Tibial nerve (tissue), 4 donors: ENCODE results near the gene PHF19.

Experiments used
- EP300 ChIP-seq, 2 donors: sonication (generic); formaldehyde crosslinking; IDR thresholded peaks; one replicate each; pipeline ENCODE4 v1.6.1; 2017; ENCODE audit warnings: antibody characterized with exemption in 2 of 2, mild to moderate bottlenecking in 1 of 2
- POLR2A ChIP-seq, 2 donors: fragments of 450-650 bp; IDR thresholded peaks; one replicate each; pipeline ENCODE4 v1.6.1; 2017; ENCODE audit warnings: antibody characterized with exemption in 2 of 2, mild to moderate bottlenecking in 2 of 2, moderate library complexity in 2 of 2
- TF ChIP-seq, protein P1 (sequence below), 5 experiments: fragments of 200-600 bp in 3 of 5; fragments of 450-650 bp in 2 of 5; sonication (generic) in 3 of 5; IDR thresholded peaks; one replicate each; pipeline ENCODE4 v1.5.1; 2016 to 2019; ENCODE audit warnings: antibody characterized with exemption in 5 of 5, mild to moderate bottlenecking in 3 of 5, moderate library complexity in 2 of 5

DNA sequence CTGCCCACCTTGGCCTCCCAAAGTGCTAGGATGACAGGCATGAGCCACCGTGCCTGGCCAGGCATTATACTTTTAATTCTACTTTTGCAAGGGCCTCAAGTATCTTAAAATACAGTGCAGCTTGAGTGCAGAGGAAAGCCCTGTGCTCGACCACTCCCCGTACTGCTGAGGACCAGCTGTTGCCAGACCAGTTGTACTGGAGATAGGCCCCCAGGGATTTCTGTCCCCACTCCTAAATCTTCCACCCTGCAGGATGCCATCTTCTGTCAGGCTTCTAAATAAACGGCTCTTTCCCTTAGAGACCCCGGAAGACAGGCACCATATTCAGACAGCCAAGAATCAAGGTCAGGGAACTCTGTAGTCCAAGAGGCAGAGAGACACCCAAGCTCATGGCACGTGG, 17.6 kb downstream of the PHF19 start:
- no peak for TF ChIP-seq POLR2A (IDR thresholded peaks at IDR 0.05)
- TF ChIP-seq, protein P1, sequence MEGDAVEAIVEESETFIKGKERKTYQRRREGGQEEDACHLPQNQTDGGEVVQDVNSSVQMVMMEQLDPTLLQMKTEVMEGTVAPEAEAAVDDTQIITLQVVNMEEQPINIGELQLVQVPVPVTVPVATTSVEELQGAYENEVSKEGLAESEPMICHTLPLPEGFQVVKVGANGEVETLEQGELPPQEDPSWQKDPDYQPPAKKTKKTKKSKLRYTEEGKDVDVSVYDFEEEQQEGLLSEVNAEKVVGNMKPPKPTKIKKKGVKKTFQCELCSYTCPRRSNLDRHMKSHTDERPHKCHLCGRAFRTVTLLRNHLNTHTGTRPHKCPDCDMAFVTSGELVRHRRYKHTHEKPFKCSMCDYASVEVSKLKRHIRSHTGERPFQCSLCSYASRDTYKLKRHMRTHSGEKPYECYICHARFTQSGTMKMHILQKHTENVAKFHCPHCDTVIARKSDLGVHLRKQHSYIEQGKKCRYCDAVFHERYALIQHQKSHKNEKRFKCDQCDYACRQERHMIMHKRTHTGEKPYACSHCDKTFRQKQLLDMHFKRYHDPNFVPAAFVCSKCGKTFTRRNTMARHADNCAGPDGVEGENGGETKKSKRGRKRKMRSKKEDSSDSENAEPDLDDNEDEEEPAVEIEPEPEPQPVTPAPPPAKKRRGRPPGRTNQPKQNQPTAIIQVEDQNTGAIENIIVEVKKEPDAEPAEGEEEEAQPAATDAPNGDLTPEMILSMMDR (IDR thresholded peaks at IDR 0.05) = no peak
- no peak for TF ChIP-seq EP300 (IDR thresholded peaks at IDR 0.05)
